Activated CD4-positive, alpha-beta T cell treated with anti-CD3 and anti-CD28 coated beads, Interleukin-2, Interleukin-4, amounts not matched to agents 100 ng/mL and 50 ng/mL, durations not matched to agents 16 hours and 8 hours (primary cell): ENCODE measurements around the gene HPD.
"Not testable (repeated sequence)": the region's sequence is repeated elsewhere in the genome, so short reads cannot be mapped to it uniquely, and the experiment has no call there.

Source experiments
- DNase-seq: peaks from one replicate; pipeline ENCODE4 v3.0.0-alpha.2; 2020; ENCODE audit warnings: low spot score

HPD gene

DNA sequence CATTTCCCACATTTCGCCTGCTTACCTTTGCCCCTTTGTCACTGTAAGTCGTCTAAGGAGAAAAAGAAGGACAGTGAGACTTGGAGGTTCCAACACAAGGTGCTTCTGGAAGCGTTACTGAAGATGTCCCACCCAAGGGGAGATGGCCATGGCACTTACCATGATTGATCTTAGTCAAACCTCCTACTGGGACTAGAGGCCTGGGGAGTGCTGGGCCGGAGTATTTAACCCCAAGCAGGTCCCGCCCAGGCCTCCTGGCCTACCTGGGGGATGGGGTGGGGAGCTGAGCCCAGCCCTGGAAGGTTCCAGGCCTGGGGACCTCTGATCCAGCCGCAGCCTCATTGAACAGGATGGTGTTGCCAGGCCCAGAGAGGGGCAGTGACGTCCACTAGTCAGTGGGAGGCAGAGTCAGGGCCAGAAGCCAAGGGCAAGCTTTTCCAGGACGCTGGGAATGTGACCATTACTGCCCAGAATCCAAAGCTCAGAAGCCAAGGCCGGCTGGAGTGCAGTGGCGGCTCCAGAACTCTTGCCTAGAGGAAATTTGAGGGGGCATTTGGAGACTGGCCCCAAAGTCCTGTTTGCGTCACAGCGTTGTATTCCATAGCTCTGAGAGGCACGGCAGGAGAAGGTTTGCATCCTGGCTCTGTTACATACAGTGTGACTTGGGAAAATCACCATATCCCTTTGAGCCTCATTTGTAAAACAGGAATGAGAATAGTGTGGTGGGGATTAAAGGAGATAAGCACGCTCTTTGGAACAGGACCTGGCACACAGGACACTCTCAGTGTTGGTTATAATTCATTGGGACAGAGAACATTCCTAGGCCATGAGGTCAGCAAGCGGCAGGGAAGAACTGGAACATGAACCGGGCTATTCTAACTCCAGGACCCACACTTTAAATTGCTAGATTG lies at the start of gene HPD:
Gene HPD (minus strand): TSS at position 198 of the 911 bp plus-strand sequence. CDS start 36 bp downstream, at position 162.
- DNase-seq, result no peak

DNA sequence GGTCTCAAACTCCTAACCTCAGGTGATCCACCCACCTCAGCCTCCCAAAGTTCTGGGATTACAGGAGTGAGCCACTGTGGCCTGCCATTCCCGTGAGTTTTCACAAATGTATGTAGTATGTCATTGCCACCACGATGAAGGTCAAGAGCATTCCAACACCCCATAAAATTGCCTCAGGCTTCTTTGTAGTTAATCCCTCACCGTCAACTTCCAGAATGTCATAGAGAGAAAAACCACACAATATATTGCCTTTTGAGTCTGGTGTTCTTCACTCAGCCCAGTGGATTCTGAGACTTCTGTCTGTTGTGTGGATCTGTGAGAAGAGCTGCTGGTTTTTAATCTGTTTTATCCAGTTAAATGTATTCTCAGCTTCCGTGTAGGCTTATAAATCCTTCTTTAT lies 47.1 kb upstream of the HPD start:
- DNase-seq, result no peak

DNA sequence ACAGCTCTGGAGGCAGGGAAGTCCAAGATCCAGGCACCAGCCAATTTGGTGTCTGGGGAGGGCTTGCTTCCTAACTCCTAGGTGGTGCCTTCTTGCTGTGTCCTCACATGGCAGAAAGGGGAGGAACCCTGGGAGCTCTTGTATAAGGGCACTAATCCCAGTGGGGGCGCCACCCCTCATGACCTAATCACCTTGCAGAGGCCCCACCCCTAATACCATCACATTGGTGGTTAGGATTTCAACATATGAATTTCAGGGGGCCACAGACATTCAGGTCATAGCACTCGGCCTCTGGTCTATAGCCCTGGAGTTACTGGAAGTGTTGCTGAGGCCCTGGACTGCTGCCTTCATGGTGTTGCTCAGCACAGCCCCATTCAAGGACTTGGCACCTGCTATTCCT lies 44.5 kb upstream of the HPD start:
- DNase-seq, result no peak

DNA sequence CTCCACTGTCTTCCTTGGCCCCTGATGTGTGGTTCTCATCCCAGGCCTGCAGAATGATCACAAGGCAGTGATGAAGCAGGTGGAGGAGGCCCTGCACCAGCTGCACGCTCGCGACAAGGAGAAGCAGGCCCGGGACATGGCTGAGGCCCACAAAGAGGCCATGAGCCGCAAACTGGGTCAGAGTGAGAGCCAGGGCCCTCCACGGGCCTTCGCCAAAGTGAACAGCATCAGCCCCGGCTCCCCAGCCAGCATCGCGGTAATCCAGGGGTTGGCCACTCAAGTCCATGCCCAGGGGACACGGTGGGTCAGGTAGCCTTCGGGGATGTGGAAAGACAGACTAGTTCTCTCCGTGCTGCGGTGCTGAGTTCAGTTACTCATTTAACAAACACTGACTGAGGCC lies 40.9 kb upstream of the HPD start:
- DNase-seq, result no peak

DNA sequence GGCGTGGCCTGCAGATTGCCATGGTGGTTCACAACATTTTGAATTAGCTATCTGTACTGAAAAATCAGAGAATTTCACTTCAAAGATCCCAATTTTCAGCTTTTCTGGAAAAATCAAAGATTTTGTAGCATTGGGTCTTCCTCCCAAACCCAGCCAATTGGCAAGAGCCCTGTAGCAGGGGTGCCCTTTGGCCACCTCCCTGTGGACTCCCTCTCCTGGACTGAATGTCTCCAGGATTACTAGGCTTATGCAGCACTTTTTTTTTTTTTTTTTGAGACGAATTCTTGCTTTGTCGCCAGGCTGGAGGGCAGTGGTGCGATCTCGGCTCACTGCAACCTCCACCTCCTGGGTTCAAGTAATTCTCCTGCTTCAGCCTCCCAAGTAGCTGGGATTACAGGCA lies 39.6 kb upstream of the HPD start:
- no peak for DNase-seq

DNA sequence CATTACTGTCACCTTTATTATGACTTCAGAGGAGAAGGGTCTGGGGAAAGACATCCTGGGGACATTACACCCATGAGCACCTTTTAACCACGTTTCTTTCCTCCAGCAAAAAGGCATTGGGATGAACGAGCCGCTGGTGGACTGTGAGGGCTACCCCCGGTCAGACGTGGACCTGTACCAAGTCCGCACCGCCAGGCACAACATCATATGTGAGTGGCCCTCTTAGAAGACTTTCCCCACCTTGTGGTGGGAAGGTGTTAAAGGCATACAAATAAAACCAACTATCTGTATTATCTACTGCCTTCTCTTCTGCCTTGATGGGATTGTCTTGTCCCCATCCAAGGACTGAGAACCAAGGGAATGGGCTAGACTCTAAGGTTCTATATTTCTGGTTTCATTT lies 36.0 kb upstream of the HPD start:
- DNase-seq, result no peak

DNA sequence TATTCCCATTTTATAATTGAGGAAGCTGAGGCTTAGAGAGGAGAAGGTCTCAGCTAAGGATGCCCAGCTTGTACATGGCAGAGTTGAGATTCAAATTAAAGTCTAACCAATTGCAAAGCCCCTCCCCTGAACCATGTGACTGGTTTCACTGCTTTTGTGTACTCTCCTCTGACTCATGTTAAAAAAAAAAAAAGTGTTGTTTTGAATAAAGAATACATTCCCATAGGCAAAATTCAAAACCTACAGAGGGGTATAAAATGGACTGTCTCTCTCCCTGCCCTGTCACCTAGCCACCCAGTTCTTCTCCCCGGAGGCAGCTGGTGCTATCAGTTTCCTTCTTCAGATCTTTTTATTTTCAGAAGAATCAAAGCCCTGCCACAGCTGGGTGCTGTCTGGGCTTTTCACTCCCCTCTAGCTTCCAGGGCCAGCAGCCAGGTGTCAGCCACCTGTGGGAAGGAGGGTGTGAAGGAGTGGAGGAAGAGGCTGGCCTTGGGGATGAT lies 35.4 kb upstream of the HPD start:
- peak; percentile 49 for DNase-seq

DNA sequence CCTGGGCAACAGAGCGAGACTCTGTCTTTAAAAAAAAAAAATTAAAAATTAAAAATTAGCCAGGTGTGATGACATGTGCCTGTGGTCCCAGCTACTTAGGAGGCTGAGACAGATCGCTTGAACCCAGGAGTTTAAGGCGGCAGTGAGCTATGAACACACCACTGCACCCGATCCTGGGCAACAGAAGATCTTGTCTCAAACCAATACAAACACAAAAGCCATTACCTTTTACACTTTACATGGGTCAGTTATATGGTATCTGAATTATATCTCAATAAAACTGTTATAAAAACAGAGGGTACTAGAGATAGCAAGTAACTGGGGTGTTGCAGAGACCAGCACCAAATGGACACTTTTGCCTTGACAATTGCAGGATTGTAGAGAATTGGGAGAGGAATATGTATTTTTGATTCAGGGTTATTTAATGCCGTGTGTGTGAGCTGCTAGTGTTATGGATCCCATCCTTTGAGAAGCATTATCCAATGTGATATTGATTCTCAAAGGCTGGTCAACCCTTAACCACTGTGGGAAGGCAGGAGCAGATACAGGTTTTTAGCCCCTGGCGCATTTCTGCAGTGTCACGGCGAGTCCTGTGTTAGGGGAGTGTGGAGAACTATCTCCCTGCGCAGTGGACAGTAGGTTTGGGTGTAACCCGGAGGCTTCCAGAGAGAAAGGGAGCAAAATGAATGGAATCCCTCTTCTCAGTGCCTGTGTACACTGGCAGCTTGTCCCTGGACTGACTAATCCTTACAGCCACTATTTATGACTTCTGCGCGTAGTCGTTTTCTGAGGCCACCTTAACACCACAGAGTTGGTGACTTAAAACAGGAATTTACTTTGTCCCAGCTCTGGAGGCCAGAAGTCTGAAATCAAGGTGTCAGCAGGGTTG lies 34.3 kb upstream of the HPD start:
- DNase-seq, result no peak

DNA sequence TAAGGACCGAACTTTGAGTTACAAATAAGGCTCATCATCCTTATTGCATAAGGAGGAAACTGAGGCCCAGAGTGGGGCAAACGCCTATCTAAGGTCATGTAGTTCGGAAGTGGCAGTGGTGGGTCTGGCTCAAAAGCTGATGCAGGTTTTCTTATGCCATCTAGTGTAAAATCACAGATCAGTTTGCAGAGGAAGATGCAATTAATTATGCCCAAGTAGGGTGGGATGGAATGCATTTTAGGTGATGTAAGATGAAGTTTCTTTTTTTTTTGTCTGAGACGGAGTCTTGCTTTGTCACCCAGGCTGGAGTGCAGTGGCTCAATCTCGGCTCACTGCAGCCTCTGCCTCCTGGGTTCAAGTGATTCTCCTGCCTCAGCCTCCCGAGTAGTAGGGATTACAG lies 31.0 kb upstream of the HPD start:
- not testable (repeated sequence) for DNase-seq

DNA sequence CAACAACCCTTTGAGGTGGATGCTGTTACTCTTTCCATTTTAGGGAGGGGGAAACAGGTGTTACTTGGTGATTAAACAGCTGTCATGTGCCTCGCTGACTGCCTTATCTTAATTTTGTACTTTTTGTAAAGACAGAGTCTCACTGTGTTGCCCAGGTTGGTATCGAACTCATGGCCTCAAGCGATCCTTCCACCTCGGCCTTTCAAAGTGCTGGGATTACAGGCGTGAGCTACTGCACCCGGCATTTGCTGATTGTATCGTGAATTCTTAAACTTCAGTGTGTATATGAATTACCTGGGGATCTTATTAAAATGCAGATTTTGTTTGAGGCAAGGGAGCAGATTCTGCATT lies 30.6 kb upstream of the HPD start:
- DNase-seq, result no peak

DNA sequence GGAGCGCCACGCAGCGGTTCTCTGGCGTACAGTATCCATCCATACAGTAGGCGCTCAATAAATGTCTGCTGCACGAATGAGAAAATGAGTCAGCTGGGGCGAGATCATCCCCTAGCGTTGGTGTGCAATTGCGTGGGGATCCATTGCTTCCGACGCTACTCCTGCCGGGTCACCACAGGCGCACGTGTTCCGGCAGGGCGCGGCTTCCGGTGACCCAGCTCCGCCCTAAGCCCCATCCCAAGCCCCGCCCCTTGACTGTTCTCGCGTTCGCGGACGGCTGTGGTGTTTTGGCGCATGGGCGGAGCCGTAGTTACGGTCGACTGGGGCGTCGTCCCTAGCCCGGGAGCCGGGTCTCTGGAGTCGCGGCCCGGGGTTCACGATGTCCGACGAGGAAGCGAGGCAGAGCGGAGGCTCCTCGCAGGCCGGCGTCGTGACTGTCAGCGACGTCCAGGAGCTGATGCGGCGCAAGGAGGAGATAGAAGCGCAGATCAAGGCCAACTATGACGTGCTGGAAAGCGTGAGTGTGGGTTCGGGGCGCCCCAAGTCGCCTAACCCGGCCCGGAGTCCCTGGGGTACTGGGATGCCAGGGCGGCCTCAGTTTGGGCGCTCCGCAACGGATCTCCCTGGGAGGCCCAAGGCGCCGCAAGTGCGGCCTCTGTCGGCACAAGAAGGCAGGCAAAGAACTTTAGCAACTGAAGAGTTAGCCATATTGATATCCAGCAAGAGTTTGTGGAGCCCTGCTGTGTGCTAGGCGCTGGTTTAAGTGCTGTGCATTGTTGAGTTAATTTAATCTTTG lies 30.0 kb upstream of the HPD start, which contains the start of gene PSMD9:
Gene PSMD9 (plus strand): TSS at position 313 of the 796 bp plus-strand sequence. CDS start 67 bp downstream, at position 380.
- DNase-seq, result peak; percentile 99

DNA sequence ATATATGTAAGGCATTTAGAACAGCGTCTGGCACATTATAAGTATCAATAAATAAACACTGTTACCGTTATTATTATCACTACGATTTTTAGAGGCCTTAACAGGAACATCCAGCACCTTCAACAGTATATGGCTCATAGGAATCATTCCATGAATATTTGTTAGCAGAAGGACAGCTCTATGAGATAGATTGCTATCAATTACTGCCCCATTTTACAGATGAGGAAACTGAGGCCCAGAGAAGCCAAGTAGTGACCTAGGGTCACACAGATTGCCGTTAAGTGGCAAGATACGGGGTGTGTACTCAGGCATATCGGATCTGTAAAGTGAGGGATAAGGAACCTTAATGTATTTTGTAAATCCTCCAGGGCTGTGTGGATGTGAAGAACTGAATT lies 29.4 kb upstream of the HPD start:
- DNase-seq, result no peak

DNA sequence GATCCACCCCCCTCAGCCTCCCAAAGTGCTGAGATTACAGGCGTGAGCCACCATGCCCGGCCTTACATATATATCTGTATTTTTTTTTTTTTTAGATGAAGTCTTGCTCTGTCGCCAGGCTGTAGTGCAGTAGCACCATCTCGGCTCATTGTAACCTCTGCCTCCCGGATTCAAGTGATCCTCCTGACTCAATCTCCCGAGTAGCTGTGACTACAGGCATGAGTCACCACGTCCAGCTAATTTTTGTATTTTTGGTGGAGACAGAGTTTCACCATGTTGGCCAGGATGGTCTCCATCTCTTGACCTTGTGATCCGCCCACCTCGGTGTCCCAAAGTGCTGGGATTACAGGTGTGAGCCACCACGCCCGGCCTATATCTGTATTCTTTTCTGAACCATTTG lies 26.5 kb upstream of the HPD start:
- not testable (repeated sequence) for DNase-seq

DNA sequence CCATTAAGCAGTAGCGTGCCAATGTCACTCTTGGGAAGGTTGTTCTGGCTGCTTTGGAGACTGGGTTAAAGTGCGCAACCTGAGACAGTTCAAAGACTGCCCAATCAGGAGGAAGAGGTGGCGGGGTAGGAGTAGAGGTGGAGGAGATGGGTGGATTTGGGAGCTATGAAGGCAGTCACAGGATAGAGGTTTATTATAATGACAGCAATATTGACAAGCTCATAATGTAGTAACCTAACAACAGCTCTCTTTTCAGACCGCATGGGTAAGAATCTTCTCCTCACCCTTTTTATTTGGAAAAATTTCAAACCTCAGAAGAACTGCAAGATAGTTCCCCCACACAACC lies 24.6 kb upstream of the HPD start:
- no peak for DNase-seq

DNA sequence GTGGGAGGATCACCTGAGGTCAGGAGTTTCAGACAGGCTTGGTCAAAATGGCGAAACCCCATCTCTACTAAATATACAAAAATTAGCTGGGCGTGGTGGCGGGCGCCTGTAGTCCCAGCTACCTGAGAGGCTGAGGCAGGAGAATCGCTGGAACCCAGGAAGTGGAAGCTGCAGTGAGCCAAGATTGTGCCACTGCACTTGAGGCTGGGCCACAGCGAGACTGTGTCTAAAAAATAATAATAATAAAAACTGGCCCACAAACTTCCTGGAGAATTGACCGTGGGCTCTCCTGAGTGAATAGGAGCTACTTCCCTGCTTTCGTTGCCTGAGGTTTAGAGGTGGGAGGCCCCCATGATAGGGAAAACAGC lies 17.4 kb upstream of the HPD start:
- DNase-seq, result not testable (repeated sequence)

DNA sequence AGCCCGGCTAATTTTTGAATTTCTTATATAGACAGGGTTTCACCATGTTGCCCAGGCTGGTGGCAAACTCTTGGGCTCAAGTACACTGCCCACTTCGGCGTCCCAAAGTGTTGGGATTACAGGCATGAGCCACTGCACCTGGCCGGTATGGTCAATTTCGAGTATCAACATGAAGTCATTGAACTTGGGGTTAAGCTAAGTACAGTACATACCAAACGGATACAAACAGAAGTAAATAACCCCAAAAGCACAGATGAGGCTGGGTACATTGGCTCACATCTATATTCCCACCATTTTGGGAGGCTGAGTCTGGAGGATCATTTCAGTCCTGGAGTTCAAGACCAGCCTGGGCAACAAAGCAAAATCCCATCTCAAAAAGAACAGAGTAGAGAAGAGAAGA lies 16.9 kb upstream of the HPD start:
- no peak for DNase-seq

DNA sequence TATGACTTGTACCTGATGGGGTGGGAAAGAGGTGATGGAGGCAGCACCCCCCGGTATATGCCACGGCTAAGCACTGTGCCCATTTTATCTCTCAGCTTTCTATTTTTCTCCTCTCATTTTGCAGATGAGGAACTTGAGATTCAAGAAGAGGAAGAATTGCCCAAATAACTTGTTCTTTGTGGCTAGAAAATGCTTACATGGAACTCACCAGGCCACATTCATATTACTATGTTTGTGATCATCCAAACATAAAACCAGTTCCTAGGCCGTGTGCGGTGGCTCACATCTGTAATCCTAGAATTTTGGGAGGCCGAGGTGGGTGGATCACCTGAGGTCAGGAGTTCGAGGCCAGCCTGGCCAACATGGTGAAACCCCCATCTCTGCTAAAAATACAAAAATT lies 15.4 kb upstream of the HPD start:
- no peak for DNase-seq

DNA sequence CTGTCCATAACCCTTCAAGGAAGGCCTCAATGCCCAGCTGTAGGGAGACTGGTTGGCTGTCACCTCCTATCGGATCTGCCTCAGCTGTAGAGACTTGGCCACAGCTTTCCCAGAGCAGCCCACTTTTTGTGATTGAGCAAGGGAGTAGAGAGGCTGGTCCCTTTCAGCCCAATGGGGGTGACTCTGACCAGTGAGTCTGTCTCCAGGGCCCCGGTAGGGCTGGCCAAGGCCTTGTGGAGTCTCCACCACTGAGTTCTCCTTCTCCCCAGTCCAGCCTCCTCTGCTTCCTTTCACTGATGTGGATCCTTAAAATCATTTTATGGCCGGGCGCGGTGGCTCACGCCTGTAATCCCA lies 14.5 kb upstream of the HPD start:
- no peak for DNase-seq

DNA sequence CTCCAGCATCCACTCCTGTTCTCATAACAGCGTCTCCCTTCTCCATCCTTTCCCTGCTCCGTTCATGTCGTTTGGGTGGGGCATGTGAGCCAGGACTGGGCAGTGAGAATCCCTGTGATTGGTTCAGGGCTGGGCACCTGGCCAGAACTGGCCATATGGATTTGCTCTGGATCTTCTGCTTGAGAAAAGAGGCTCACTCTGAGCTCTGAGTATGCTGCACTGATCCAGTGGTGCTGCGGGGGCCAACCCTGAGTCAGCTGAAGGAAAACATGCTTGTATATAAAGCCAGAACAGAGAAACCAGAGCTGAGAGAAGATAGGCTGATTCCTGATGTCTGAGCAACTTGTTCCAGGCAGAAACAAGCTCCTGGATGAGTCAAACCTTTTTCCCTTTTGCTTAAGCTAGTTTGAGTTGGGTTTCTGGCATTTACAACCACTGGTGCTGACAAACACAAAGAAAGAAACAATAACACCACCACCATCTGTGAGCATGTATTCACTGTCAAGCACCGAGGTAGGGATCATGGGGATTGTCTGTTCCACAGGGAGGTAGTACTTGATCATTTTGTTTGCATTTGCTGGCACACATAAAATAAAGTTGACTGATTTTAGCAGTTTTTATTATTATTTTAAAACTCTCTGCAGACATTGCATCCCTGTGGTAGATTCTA lies 14.0 kb upstream of the HPD start:
- DNase-seq, result no peak

DNA sequence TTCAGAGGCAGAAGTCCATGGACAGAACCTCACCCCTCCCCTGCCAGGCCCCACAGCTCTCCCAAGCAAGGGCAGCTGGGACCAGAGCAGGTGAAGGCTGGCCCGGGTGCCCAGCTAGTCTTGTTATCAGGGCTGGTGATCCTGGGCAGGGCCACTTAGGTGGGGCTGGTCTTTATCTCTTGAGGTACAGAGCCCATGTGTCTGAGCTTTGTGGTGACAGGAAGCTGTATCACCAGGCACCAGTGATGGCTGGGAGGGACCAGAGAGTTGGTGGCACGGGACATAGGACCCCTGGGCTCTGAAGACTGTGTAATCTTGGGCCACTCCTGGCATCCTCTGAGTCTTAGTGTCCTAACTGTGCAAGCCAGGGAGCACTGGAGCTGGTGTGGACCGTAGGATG lies 12.8 kb upstream of the HPD start:
- DNase-seq, result no peak

DNA sequence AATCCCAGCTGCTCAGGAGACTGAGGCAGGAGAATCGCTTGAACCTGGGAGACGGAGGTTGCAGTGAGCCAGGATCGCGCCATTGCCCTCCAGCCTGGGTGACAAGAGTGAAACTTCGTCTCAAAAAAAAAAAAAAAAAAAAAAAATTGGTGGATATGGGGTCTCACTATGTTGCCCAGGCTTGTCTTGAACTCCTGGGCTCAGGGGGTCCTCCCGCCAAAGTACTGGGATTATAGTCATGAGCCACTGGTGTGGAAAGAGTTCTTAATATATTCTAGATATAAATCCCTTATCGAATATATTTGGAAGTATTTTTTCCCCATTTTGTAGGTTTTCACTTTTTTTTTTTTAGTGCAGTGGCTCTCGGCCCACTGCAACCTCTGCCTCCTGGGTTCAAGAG lies 10.6 kb upstream of the HPD start:
- not testable (repeated sequence) for DNase-seq

DNA sequence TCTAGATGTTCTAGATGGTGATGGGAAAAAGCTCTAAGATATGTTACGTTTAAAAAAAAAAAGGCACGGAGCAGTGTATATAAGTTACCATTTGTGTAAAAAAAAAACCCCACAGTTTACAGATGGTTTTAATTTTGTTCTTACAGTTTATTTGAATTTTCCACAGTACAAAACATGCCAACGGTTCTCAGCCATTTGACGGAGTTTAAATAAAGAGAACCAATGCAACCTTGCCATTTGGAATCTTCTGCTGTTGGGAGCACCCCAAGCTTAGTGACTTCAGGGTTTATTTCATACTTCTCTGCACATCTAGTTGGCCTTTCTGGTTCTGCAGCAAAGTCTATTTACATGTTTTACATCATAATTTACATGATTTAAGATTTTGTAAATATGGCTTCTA lies 7.7 kb upstream of the HPD start:
- no peak for DNase-seq
